Heart left ventricle (tissue), 13 donors: ENCODE results near the gene BCL11A.

Source experiments
- CTCF ChIP-seq, 12 donors: fragments of 200-600 bp; sonication (generic) in 4 of 12; IDR thresholded peaks; one replicate each; pipeline versions ENCODE4 v1.5.0 to v1.8.0; 2018 to 2022; ENCODE audit warnings: antibody characterized with exemption in 12 of 12, mild to moderate bottlenecking in 5 of 12
- POLR2A ChIP-seq, 2 donors: fragments of 450-650 bp; IDR thresholded peaks; one replicate each; pipeline ENCODE4 v1.6.1; 2017; ENCODE audit warnings: antibody characterized with exemption in 2 of 2, mild to moderate bottlenecking in 2 of 2, moderate library complexity in 2 of 2
- donor health status: ischemic (EF 13 %, LVEDD 7.1; RV severe dilation, severe dysfunction).
- donor health status: DM: no; HTN: yes; CAD: no.
- donor health status: DM: no; HTN: no; CAD: no.
- donor health status: ischemic (EF 25% LVEDD 6.9; RV normal size, moderate dysfunction).
- donor health status: ischemic (EF 25% LVEDD 5.7; RV mildly dilated, moderate dysfunction).
- donor health status: ischemic (EF 35%, LVEDD 5.7; RV mildly dilated, moderate dysfunction).
- donor health status: nonischemic (EF 11% LVEDD 7.7; RV severe dilation, severe dysfunction).
- donor health status: DM: yes; HTN: yes; CAD: no.
- donor health status: PGD.
- donor health status: ischemic (EF 29% LVEDD 5.4; RV normal size, mild dysfunction).
- donor health status: nonischemic (EF 23%, LVEDD 6.1; RV moderate dilation, normal function).

GRCh38 chr2:60412620-60413019, 140.8 kb downstream of the BCL11A start:
- TF ChIP-seq CTCF (IDR thresholded peaks at IDR 0.05) (no peak), POLR2A (IDR thresholded peaks at IDR 0.05) (no peak)
